ENCODE data around the gene KLHL18.

The KLHL18 gene

GRCh38 chr3:47392933-47393332 lies 110.2 kb downstream of the KLHL18 start:
- in situ Hi-C loops (cut with HindIII; ENCODE audit: low sequenced_read_pairs): no loop called here

GRCh38 chr3:47394140-47394870 lies 111.6 kb downstream of the KLHL18 start:
- in situ Hi-C loops (cut with HindIII; ENCODE audit: low sequenced_read_pairs): no loop called here

- in situ Hi-C loops (cut with HindIII; ENCODE audit: low sequenced_read_pairs): no loop called here
Observed at GRCh38 chr3:47394881-47395280, 112.1 kb downstream of the KLHL18 start.
